Measurements from ENCODE around the gene TBX4. TPM values are rescaled to one million over a fixed set of nuclear protein-coding genes. Genes with fewer than 3 reads are reported as not detected.
"Not testable (repeated sequence)": the region's sequence is repeated elsewhere in the genome, so short reads cannot be mapped to it uniquely, and the experiment has no call there.

Gene TBX4
- total RNA-seq, 4 donors from 2014 or later, result not detected

- no peak for DNase-seq (ENCODE audit: low spot score)
Measured at GRCh38 chr17:61487989-61488595, 35.9 kb downstream of the TBX4 start.

GRCh38 chr17:61488878-61489718, 36.9 kb downstream of the TBX4 start:
- no peak for TF ChIP-seq CTCF (IDR thresholded peaks at IDR 0.05)
- ATAC-seq (ENCODE audit: low FRiP score) (no peak), DNase-seq (ENCODE audit: low spot score) (no peak)

More at GRCh38 chr17:61487989-61488595, 35.9 kb downstream of the TBX4 start:
- no peak for TF ChIP-seq CTCF (IDR thresholded peaks at IDR 0.05)
- no peak for ATAC-seq (ENCODE audit: low FRiP score)

- no peak for TF ChIP-seq CTCF (IDR thresholded peaks at IDR 0.05)
- DNase-seq (ENCODE audit: low spot score), result no peak
- no peak for ATAC-seq (ENCODE audit: low FRiP score)
Measured at GRCh38 chr17:61489719-61490490, 37.7 kb downstream of the TBX4 start.

- no peak for DNase-seq (ENCODE audit: low spot score)
- TF ChIP-seq CTCF (IDR thresholded peaks at IDR 0.05), result no peak
- ATAC-seq (ENCODE audit: low FRiP score), result peak; percentile 76
Measured at GRCh38 chr17:61490540-61490975, 38.3 kb downstream of the TBX4 start.

GRCh38 chr17:61491981-61492380, 39.8 kb downstream of the TBX4 start:
- no peak for TF ChIP-seq CTCF (IDR thresholded peaks at IDR 0.05)
- no peak for ATAC-seq (ENCODE audit: low FRiP score)
- no peak for DNase-seq (ENCODE audit: low spot score)

GRCh38 chr17:61492759-61493526, 40.7 kb downstream of the TBX4 start:
- TF ChIP-seq CTCF (IDR thresholded peaks at IDR 0.05), result no peak
- DNase-seq (ENCODE audit: low spot score), result no peak
- no peak for ATAC-seq (ENCODE audit: low FRiP score)

- DNase-seq (ENCODE audit: low spot score); ATAC-seq (ENCODE audit: low FRiP score): not testable (repeated sequence)
Measured at GRCh38 chr17:61493830-61494324, 41.7 kb downstream of the TBX4 start.
